ENCODE measurements around the gene CNKSR1. TPM values are rescaled to one million over a fixed set of nuclear protein-coding genes. Genes with fewer than 3 reads are reported as not detected.

CNKSR1 gene
- total and polyA plus RNA-seq, 2 of the 13 experiments (the other 11 are each of a cell fraction or from before 2014, with no cell fraction given), result 3.4 to 8.9 TPM

- TF ChIP-seq ZNF547 (CRISPR knock-in tag; IDR thresholded peaks at IDR 0.05) (peak; percentile 65; the same call in 1 of the 2 replicates), HMG20B (CRISPR knock-in tag; conservative IDR thresholded peaks at IDR 0.05) (0 out of 2 replicates have a peak, but pooled peaks have one; percentile 6), FOXO4 (CRISPR knock-in tag; conservative IDR thresholded peaks at IDR 0.05) (no peak), ZNF580 (CRISPR knock-in tag; IDR thresholded peaks at IDR 0.05; ENCODE audit: borderline replicate concordance, low read depth) (peak; percentile 37; the same call in 1 of the 2 replicates), SMYD3 (CRISPR knock-in tag; IDR thresholded peaks at IDR 0.05) (0 out of 2 replicates have a peak, but pooled peaks have one; percentile 48), DZIP1 (CRISPR knock-in tag; IDR thresholded peaks at IDR 0.05) (no peak; the same call in 1 of the 2 replicates), ZBTB33 (CRISPR knock-in tag; IDR thresholded peaks at IDR 0.05) (no peak), ZKSCAN5 (CRISPR knock-in tag; IDR thresholded peaks at IDR 0.05) (no peak; the same call in 1 of the 2 replicates), SPEN (CRISPR knock-in tag; IDR thresholded peaks at IDR 0.05; ENCODE audit: low read depth) (peak; percentile 77), ZNF296 (CRISPR knock-in tag; conservative IDR thresholded peaks at IDR 0.05) (0 out of 2 replicates have a peak, but pooled peaks have one; percentile 58), CEBPG (CRISPR knock-in tag; IDR thresholded peaks at IDR 0.05) (no peak), KMT2A (CRISPR knock-in tag; IDR thresholded peaks at IDR 0.05) (peak; percentile 82), POLR2G (IDR thresholded peaks at IDR 0.05; ENCODE audit: low read depth, low read length) (peak; percentile 93), USF2 (IDR thresholded peaks at IDR 0.05; ENCODE audit: low read depth, low read length) (no peak), USF2 (CRISPR knock-in tag; IDR thresholded peaks at IDR 0.05; ENCODE audit: borderline replicate concordance) (peak; percentile 36; the same call in 1 of the 2 replicates), E2F1 (CRISPR knock-in tag; IDR thresholded peaks at IDR 0.05) (peak; percentile 91), KDM5A (IDR thresholded peaks at IDR 0.05; ENCODE audit: borderline replicate concordance, low read length) (peak; percentile 59; the same call in 1 of the 2 replicates)
Measured at GRCh38 chr1:26233903-26234643, 56.8 kb downstream of the CNKSR1 start, which contains the start of gene CEP85 (continued).

Data from HepG2 (cell line).